HL-60 (cell line): ENCODE measurements around the gene DOCK9.

Source experiments
- DNase-seq, 2 experiments: peaks; one replicate each; pipeline ENCODE4 v3.0.0-alpha.2; 2010 to 2020; ENCODE audit warnings: low read depth in 1 of 2, low spot score in 1 of 2
- H3K27ac ChIP-seq: fragments of 250-450 bp; sonication (Bioruptor Pico); replicated peaks from 2 replicates; pipeline ENCODE4 v1.5.1; 2020; ENCODE audit warnings: mild to moderate bottlenecking, moderate library complexity
- H3K27me3 ChIP-seq: fragments of 250-450 bp; sonication (Bioruptor Pico); 2 replicates; pipeline ENCODE4 v1.5.1; 2021; ENCODE audit warnings: mild to moderate bottlenecking, moderate library complexity; ENCODE audit not compliant: insufficient read depth, poor library complexity, severe bottlenecking
- H3K4me3 ChIP-seq: replicated peaks from 2 replicates; pipeline ENCODE4 v1.5.1; 2011; ENCODE audit warnings: mild to moderate bottlenecking, control low read depth, low read length; ENCODE audit not compliant: insufficient read depth
- CTCF ChIP-seq: IDR thresholded peaks from one replicate; pipeline ENCODE4 v1.5.1; 2011; ENCODE audit warnings: low read length, control low read depth, inconsistent platforms; ENCODE audit not compliant: insufficient read depth
- GABPA ChIP-seq: IDR thresholded peaks from 2 replicates; pipeline ENCODE4 v1.6.1; 2012; ENCODE audit warnings: low read depth
- POLR2AphosphoS5 ChIP-seq: IDR thresholded peaks from 2 replicates; pipeline ENCODE4 v1.6.1; 2012; ENCODE audit warnings: low read depth
- REST ChIP-seq: IDR thresholded peaks from 2 replicates; pipeline ENCODE4 v1.6.1; 2012; ENCODE audit warnings: low read depth; ENCODE audit not compliant: insufficient replicate concordance
- SPI1 ChIP-seq: IDR thresholded peaks from 2 replicates; pipeline ENCODE4 v1.6.1; 2012; ENCODE audit warnings: low read depth, mild to moderate bottlenecking, borderline replicate concordance

Gene DOCK9

DNA sequence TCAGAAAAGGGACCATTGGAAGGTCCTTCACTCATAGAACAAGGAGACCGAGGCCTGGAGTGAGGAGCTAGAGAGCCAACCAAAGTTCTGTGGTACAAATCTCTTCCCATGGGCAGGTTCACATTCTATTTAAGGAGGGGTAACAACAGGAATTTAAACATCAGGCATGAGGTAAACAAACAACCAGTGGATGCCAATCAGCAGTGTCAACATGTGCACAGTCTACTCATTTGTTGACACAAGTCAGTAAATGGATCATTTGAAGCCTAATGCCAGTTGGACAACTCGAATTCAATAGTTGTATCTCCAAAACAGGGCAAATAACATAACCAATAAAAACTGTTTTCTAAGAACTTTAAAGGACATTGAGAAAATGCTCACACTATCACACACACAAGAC lies 6.3 kb upstream of the DOCK9 start:
- DNase-seq = no peak
- peaks cover 26% of the 10 kb centered on the region for H3K27me3 ChIP-seq
- TF ChIP-seq REST (no peak), GABPA (no peak), SPI1 (no peak), CTCF (no peak), POLR2AphosphoS5 (no peak)
- no peak overlapping the region for H3K4me3 ChIP-seq
- no peak overlapping the region for H3K27ac ChIP-seq

DNA sequence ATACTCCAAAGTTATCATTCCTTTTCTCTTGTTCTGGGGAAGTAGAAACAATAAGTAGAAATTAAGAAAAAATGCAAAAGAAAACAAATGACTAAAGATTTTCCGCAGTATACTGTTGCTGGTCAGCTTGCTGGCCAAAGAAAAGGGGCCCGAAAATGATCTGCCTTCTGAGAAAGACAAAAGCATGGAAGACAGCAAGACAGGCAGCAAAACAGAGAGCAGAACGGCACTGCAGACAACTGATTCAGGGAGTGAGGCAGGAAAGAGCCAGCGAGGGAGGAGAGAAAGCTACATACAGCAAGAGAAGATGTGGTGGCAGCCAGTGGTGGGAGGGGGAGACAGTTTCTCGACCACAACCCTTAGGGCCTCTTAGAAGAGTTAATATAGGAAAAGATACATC lies 5.3 kb upstream of the DOCK9 start:
- H3K4me3 ChIP-seq = no peak overlapping the region
- peaks cover 33% of the 10 kb centered on the region for H3K27me3 ChIP-seq
- no peak overlapping the region for H3K27ac ChIP-seq
- DNase-seq = no peak
- no peak for TF ChIP-seq POLR2AphosphoS5
- TF ChIP-seq CTCF = no peak
- no peak for TF ChIP-seq GABPA
- TF ChIP-seq REST = no peak
- TF ChIP-seq SPI1 = no peak

DNA sequence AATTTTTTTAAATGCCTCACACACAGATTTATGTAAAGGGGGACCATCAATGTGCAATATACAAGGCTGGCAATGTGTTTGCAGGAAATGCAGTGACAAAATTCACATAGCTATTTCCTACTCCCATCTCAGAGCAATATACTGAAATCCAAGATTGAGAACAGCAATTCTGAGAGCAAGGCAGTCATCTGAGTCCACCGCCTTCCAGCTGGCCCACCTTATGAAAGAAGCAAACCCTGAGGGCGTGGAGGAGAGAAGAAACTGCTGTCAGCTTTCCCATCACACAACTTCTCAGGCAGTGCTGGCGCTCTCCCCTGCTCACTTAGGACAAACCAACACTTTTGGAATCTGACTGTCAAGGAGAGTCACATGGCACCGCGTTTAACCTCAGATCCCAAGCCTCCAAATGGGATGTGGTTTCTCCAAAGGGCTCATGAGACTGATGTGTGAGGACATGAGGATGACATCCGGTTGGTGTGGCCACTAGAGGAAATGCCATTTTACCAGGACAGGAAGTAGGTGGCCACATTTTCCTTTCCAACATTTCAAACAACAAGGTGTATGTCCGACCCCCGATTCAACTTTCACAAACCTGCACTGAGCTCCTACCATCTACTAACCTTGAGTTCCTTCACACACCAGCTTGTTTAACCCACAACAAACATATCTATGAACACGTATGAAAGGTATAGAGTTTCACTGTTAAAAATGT lies 3.7 kb upstream of the DOCK9 start:
- DNase-seq = no peak
- TF ChIP-seq POLR2AphosphoS5 = no peak
- TF ChIP-seq SPI1 = no peak
- no peak for TF ChIP-seq REST
- no peak for TF ChIP-seq CTCF
- TF ChIP-seq GABPA = no peak
- no peak overlapping the region for H3K27ac ChIP-seq
- H3K27me3 ChIP-seq = peaks cover 37% of the 10 kb centered on the region
- no peak overlapping the region for H3K4me3 ChIP-seq
